GOT3 (cell line): ENCODE measurements around the gene LSS.
"Not testable (repeated sequence)": the region's sequence is repeated elsewhere in the genome, so short reads cannot be mapped to it uniquely, and the experiment has no call there.

Source experiments
- DNase-seq: peaks from one replicate; lab custom pipeline; 2025; ENCODE audit warnings: mixed read lengths; lab: John Stamatoyannopoulos, UW

Gene LSS

GRCh38 chr21:46185716-46186115 lies 42.9 kb downstream of the LSS start:
- no peak for DNase-seq

GRCh38 chr21:46184625-46185555 lies 43.7 kb downstream of the LSS start:
- DNase-seq = peak; percentile 70

- no peak for DNase-seq
Measured at GRCh38 chr21:46183910-46184624, 44.5 kb downstream of the LSS start, which contains the start of gene SPATC1L. TSS of gene SPATC1L (minus strand) at chr21:46184459. CDS start at chr21:46182816, 1,643 bp downstream.

- DNase-seq = not testable (repeated sequence)
Measured at GRCh38 chr21:46183337-46183909, 45.2 kb downstream of the LSS start.

GRCh38 chr21:46182548-46183336 lies 45.8 kb downstream of the LSS start:
- no peak for DNase-seq

GRCh38 chr21:46181953-46182547 lies 46.5 kb downstream of the LSS start:
- no peak for DNase-seq

GRCh38 chr21:46181436-46181835 lies 47.1 kb downstream of the LSS start:
- DNase-seq = no peak

GRCh38 chr21:46180778-46181391 lies 47.7 kb downstream of the LSS start:
- DNase-seq = no peak

- no peak for DNase-seq
Measured at GRCh38 chr21:46180079-46180722, 48.4 kb downstream of the LSS start.

GRCh38 chr21:46179708-46180078 lies 48.9 kb downstream of the LSS start:
- DNase-seq = no peak

- DNase-seq = no peak
Measured at GRCh38 chr21:46178961-46179360, 49.6 kb downstream of the LSS start.

- DNase-seq = not testable (repeated sequence)
Measured at GRCh38 chr21:46176443-46177129, 52.0 kb downstream of the LSS start.

- DNase-seq = no peak
Measured at GRCh38 chr21:46173573-46173972, 55.0 kb downstream of the LSS start.

GRCh38 chr21:46172863-46173528 lies 55.6 kb downstream of the LSS start:
- DNase-seq = no peak

- no peak for DNase-seq
Measured at GRCh38 chr21:46171996-46172862, 56.3 kb downstream of the LSS start.

GRCh38 chr21:46171585-46171984 lies 57.0 kb downstream of the LSS start:
- DNase-seq = no peak

GRCh38 chr21:46170436-46171193 lies 58.0 kb downstream of the LSS start:
- DNase-seq = not testable (repeated sequence)
